GM12878 (cell line): Measurements from ENCODE around the gene PPIL3. TPM values are rescaled to one million over a fixed set of nuclear protein-coding genes. Genes with fewer than 3 reads are reported as not detected.
A peak's percentile ranks its signal among the peaks of the same experiment; 100 is the strongest.

Source experiments
- CBFB ChIP-seq: IDR thresholded peaks from 2 replicates; pipeline ENCODE4 v1.6.1; 2016; ENCODE audit warnings: antibody characterized with exemption, low read depth
- CBX5 ChIP-seq: sonication (generic); IDR thresholded peaks from 2 replicates; pipeline ENCODE4 v1.6.1; 2016; ENCODE audit warnings: low read depth, moderate library complexity, mild to moderate bottlenecking, inconsistent platforms
- CREB1 ChIP-seq: IDR thresholded peaks from 2 replicates; pipeline ENCODE4 v1.6.1; 2012; ENCODE audit warnings: low read depth, mild to moderate bottlenecking, inconsistent platforms
- FOXM1 ChIP-seq: IDR thresholded peaks from 2 replicates; pipeline ENCODE4 v1.6.1; 2012; ENCODE audit warnings: low read depth, mild to moderate bottlenecking, inconsistent platforms, low read length, moderate library complexity
- HDAC6 ChIP-seq: fragments of 200-600 bp; sonication (generic); IDR thresholded peaks from one replicate; pipeline ENCODE4 v1.8.0; 2017; ENCODE audit warnings: antibody characterized with exemption; ENCODE audit not compliant: unreplicated experiment
- HSF1 ChIP-seq: fragments of 150-350 bp; IDR thresholded peaks from 2 replicates; pipeline ENCODE4 v1.6.1; 2014; ENCODE audit warnings: mild to moderate bottlenecking, low read depth, low read length
- IRF4 ChIP-seq: IDR thresholded peaks from 2 replicates; pipeline ENCODE4 v1.6.1; 2011; ENCODE audit warnings: low read depth, low read length
- LARP7 ChIP-seq: fragments of 450-650 bp; IDR thresholded peaks from 2 replicates; pipeline ENCODE4 v1.6.1; 2017; ENCODE audit warnings: mild to moderate bottlenecking
- NFYB ChIP-seq: IDR thresholded peaks from 2 replicates; pipeline ENCODE4 v1.6.1; 2011; ENCODE audit warnings: low read depth, mild to moderate bottlenecking, low read length, improper control_type of control experiment, moderate library complexity; ENCODE audit not compliant: insufficient read depth
- NRF1 ChIP-seq: conservative IDR thresholded peaks from 2 replicates; pipeline ENCODE4 v1.6.1; 2011; ENCODE audit warnings: mild to moderate bottlenecking, low read depth, low read length, improper control_type of control experiment
- RELA ChIP-seq: fragments of 450-650 bp; IDR thresholded peaks from 2 replicates; pipeline ENCODE4 v1.8.0; 2014; ENCODE audit warnings: borderline replicate concordance; ENCODE audit not compliant: partially characterized antibody
- REST ChIP-seq: IDR thresholded peaks from 2 replicates; pipeline ENCODE4 v1.6.1; 2012; ENCODE audit warnings: mild to moderate bottlenecking, low read depth, low read length
- SP1 ChIP-seq: IDR thresholded peaks from one replicate; pipeline ENCODE4 v1.6.1; 2011; ENCODE audit warnings: low read depth, low read length
- STAT1 ChIP-seq: fragments of 450-650 bp; conservative IDR thresholded peaks from 2 replicates; pipeline ENCODE4 v1.6.1; 2014; ENCODE audit warnings: antibody characterized with exemption, mild to moderate bottlenecking
- SUZ12 ChIP-seq: fragments of 200-600 bp; sonication (generic); IDR thresholded peaks from one replicate; pipeline ENCODE4 v1.6.1; 2018; ENCODE audit warnings: antibody characterized with exemption, mild to moderate bottlenecking; ENCODE audit not compliant: unreplicated experiment
- ZBTB11 ChIP-seq: fragments of 450-650 bp; formaldehyde crosslinking; IDR thresholded peaks from 2 replicates; pipeline ENCODE4 v1.5.0; 2022; ENCODE audit warnings: mild to moderate bottlenecking, missing genetic modification characterization
- ZBTB33 ChIP-seq: fragments of 450-650 bp; IDR thresholded peaks from 2 replicates; pipeline ENCODE4 v1.6.1; 2017; ENCODE audit warnings: mild to moderate bottlenecking
- ZNF384 ChIP-seq: IDR thresholded peaks from 2 replicates; pipeline ENCODE4 v1.6.1; 2012; ENCODE audit warnings: low read depth, mild to moderate bottlenecking, low read length, improper control_type of control experiment, borderline replicate concordance
- ZSCAN29 ChIP-seq: fragments of 450-650 bp; IDR thresholded peaks from 2 replicates; pipeline ENCODE4 v1.6.1; 2017; ENCODE audit warnings: mild to moderate bottlenecking, moderate library complexity
- polyA plus RNA-seq, 11 experiments: library from polyadenylated mRNA; depleted of rRNA in 4 of 11; unstranded in 6 of 11; stranded (reverse) in 5 of 11; fragments of >200 nt; fragmentation: Nextera tagmentation in 4 of 11; fragmentation: Illumina TruSeq in 1 of 11; extraction: Ambion mirVana in 4 of 11; extraction: Trizol in 1 of 11; gene quantifications; 1 replicate in 1 of 11; 2 replicates in 10 of 11; pipeline versions ENCODE4 v1.2.1 to v1.2.3, GENCODE V29; 2011 to 2016; ENCODE audit warnings: inconsistent platforms in 2 of 11, missing spikeins in 2 of 11, low read depth in 1 of 11
- total RNA-seq, 4 experiments: library from RNA; depleted of rRNA in 3 of 4; stranded (reverse); fragments of >200 nt in 3 of 4; fragmentation: Illumina TruSeq in 1 of 4; extraction: Trizol in 1 of 4; gene quantifications; 2 replicates each; pipeline versions ENCODE4 v1.2.1 to v1.2.3, GENCODE V29; 2013 to 2021

The PPIL3 gene
- total and polyA plus RNA-seq, 10 of the 15 experiments (the other 5 are each of a cell fraction or from before 2014, with no cell fraction given): 33.8 to 176 (median 59.1) TPM

DNA sequence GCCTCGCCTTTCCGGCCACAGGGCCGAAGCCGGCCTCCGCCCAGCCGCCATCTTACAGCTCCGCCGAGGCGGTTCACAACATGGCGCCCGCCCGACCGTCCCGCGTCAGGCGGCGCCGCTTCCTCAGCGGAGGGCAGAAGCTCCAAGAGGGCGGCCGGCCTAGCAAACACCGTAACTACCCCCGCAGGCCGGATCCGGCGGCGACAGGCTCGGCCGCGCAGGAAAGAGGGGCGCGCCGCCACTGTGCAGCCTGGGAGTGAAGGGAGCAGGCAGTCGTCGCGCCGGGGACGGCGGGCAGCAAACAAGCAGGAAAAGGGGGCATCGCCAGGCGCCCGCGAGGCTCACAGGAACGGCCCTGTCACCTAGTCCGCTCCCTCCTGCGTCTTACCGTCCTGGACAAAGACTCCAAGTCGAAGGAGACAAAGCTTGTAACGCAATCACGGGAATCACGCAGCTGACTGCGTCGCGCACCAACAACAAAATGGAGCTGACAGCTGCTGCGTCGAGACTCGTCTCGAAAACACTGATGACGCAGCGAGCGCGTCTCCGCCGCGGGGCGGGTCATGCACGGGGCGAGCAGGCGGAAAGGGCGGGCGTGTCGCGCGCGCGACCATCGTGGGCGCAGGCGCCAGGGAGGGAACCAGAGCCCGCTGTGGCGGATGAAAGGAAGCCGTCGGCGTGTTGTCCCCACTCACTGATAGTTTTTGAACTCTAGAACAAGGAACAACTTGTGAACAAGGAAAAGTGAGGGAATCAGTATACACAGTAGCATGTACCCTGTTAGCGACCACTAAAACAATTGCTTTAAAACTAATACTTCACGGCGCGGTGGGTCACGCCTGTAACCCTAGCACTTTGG lies 24.5 kb downstream of the PPIL3 start, which contains the start of gene CLK1 (continued):
- TF ChIP-seq HSF1 (peak; percentile 86), REST (0 out of 2 replicates have a peak, but pooled peaks have one; percentile 16), LARP7 (peak; percentile 98), HDAC6 (peak; percentile 78), ZBTB11 (CRISPR knock-in tag) (0 out of 2 replicates have a peak, but pooled peaks have one; percentile 20), CBX5 (no peak), ZNF384 (no peak), RELA (no peak), FOXM1 (no peak), CBFB (0 out of 2 replicates have a peak, but pooled peaks have one; percentile 34), SUZ12 (no peak), IRF4 (peak; percentile 34; the same call in 1 of the 2 replicates), CREB1 (peak; percentile 99), STAT1 (0 out of 2 replicates have a peak, but pooled peaks have one; percentile 63), NFYB (no peak), NRF1 (peak; percentile 48; the same call in 1 of the 2 replicates), ZSCAN29 (no peak), ZBTB33 (0 out of 2 replicates have a peak, but pooled peaks have one; percentile 48), SP1 (peak; percentile 58)
